ENCODE results near the gene ATP2C2. TPM values are rescaled to one million over a fixed set of nuclear protein-coding genes. Genes with fewer than 3 reads are reported as not detected.

The ATP2C2 gene
- polyA plus RNA-seq, 1 donor (not counting 4 experiments of a cell fraction or from before 2014, with no cell fraction given), result 0.96 TPM

GRCh38 chr16:84356176-84356575, 12.2 kb upstream of the ATP2C2 start:
- Histone ChIP-seq H3K36me3 (ENCODE audit: control insufficient read depth in 2 of 2, extremely low read depth in 1 of 2, insufficient read depth in 2 of 2, low read length in 2 of 2) (no peaks in the 10 kb centered on the region), H3K9me1 (ENCODE audit: control insufficient read depth, extremely low read depth, insufficient read depth, low read length) (no peaks in the 10 kb centered on the region), H4K20me1 (ENCODE audit: control insufficient read depth, extremely low read depth, insufficient read depth, low read length) (no peaks in the 10 kb centered on the region), H3K9ac (ENCODE audit: control insufficient read depth, extremely low read depth, insufficient read depth, low read length) (no peak overlapping the region), H3K4me1 (ENCODE audit: control insufficient read depth, extremely low read depth, insufficient read depth, low read length) (peaks cover 33% of the 10 kb centered on the region), H3K79me2 (ENCODE audit: control insufficient read depth, insufficient read depth, low read length) (no peaks in the 10 kb centered on the region), H3K4me2 (ENCODE audit: control insufficient read depth, extremely low read depth, insufficient read depth, low read depth, low read length) (no peak overlapping the region), H3K27me3 (ENCODE audit: control insufficient read depth, extremely low read depth, insufficient read depth, low read length) (peaks cover 17% of the 10 kb centered on the region), H3K27ac (ENCODE audit: control insufficient read depth, insufficient read depth, low read length) (no peak overlapping the region), H2AFZ (ENCODE audit: control insufficient read depth, low read length) (no peak overlapping the region), H3K4me3 (ENCODE audit: control insufficient read depth in 2 of 3, extremely low read depth in 1 of 3, insufficient read depth in 2 of 3, low read depth in 1 of 3, low read length in 3 of 3) (no peak overlapping the region), H3K9me3 (ENCODE audit: control insufficient read depth, low read depth, low read length) (no peaks in the 10 kb centered on the region)
- no peak for TF ChIP-seq CTCF (optimal IDR thresholded peaks at IDR 0.05 in 1 of 3, IDR thresholded peaks at IDR 0.05 in 1 of 3, conservative IDR thresholded peaks at IDR 0.05 in 1 of 3; ENCODE audit: extremely low read depth in 1 of 3, insufficient read depth in 2 of 3, low read length in 3 of 3)
- TF ChIP-seq EZH2 (IDR thresholded peaks at IDR 0.05; ENCODE audit: low read length), result no peak
- DNase-seq (ENCODE audit: low read depth, low spot score) (no peak), FAIRE-seq (no peak)
- dilution Hi-C loops (cut with MboI; ENCODE audit: extremely low pct_ligation_motif_present, low sequenced_read_pairs), result no loop called here

GRCh38 chr16:84356591-84357116, 11.7 kb upstream of the ATP2C2 start:
- DNase-seq (ENCODE audit: low read depth, low spot score) (no peak), FAIRE-seq (peak; percentile 9)
- Histone ChIP-seq H3K27ac (ENCODE audit: control insufficient read depth, insufficient read depth, low read length) (no peak overlapping the region), H3K79me2 (ENCODE audit: control insufficient read depth, insufficient read depth, low read length) (no peaks in the 10 kb centered on the region), H3K4me3 (ENCODE audit: control insufficient read depth in 2 of 3, extremely low read depth in 1 of 3, insufficient read depth in 2 of 3, low read depth in 1 of 3, low read length in 3 of 3) (no peak overlapping the region), H3K4me2 (ENCODE audit: control insufficient read depth, extremely low read depth, insufficient read depth, low read depth, low read length) (peak overlapping the region; percentile 58), H3K9ac (ENCODE audit: control insufficient read depth, extremely low read depth, insufficient read depth, low read length) (no peak overlapping the region), H4K20me1 (ENCODE audit: control insufficient read depth, extremely low read depth, insufficient read depth, low read length) (no peaks in the 10 kb centered on the region), H3K9me1 (ENCODE audit: control insufficient read depth, extremely low read depth, insufficient read depth, low read length) (no peaks in the 10 kb centered on the region), H3K9me3 (ENCODE audit: control insufficient read depth, low read depth, low read length) (no peaks in the 10 kb centered on the region), H3K27me3 (ENCODE audit: control insufficient read depth, extremely low read depth, insufficient read depth, low read length) (peaks cover 17% of the 10 kb centered on the region), H2AFZ (ENCODE audit: control insufficient read depth, low read length) (no peak overlapping the region), H3K4me1 (ENCODE audit: control insufficient read depth, extremely low read depth, insufficient read depth, low read length) (peaks cover 33% of the 10 kb centered on the region), H3K36me3 (ENCODE audit: control insufficient read depth in 2 of 2, extremely low read depth in 1 of 2, insufficient read depth in 2 of 2, low read length in 2 of 2) (no peaks in the 10 kb centered on the region)
- TF ChIP-seq EZH2 (IDR thresholded peaks at IDR 0.05; ENCODE audit: low read length) (no peak), CTCF (optimal IDR thresholded peaks at IDR 0.05 in 1 of 3, IDR thresholded peaks at IDR 0.05 in 1 of 3, conservative IDR thresholded peaks at IDR 0.05 in 1 of 3; ENCODE audit: extremely low read depth in 1 of 3, insufficient read depth in 2 of 3, low read length in 3 of 3) (no peak)
- dilution Hi-C loops (cut with MboI; ENCODE audit: extremely low pct_ligation_motif_present, low sequenced_read_pairs), result no loop called here
